Measurements from ENCODE around the gene SCUBE1.

Gene SCUBE1

DNA sequence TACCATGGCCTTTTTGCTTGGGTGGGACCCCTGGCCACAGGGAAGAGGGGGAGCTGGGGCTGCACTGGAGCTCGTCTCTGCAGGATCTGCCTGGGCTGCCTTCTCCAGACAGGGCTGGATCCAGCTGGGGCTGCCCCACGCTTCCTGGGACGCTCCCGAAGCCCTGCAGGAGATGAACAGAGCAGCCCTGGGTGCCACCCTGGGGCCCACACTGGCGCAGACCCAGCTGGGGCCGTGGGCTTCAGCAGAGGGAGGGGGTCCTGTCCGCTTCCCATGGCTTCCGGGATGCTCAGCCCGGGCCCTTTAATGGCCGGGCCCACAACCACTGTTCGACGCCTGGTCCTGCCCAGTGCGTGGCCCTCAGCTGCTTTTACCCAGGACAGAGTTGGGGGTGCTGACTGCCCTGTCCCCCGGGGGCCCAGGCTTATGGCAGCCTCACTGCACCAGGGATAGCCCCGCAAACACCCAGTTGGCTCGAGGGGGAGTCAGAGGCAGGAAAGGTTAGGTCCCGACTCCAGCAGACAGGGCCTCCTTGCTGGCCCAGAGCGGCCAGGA lies 179.9 kb downstream of the SCUBE1 start:
- no peak for DNase-seq (ENCODE audit: low spot score)
- TF ChIP-seq, protein P1, sequence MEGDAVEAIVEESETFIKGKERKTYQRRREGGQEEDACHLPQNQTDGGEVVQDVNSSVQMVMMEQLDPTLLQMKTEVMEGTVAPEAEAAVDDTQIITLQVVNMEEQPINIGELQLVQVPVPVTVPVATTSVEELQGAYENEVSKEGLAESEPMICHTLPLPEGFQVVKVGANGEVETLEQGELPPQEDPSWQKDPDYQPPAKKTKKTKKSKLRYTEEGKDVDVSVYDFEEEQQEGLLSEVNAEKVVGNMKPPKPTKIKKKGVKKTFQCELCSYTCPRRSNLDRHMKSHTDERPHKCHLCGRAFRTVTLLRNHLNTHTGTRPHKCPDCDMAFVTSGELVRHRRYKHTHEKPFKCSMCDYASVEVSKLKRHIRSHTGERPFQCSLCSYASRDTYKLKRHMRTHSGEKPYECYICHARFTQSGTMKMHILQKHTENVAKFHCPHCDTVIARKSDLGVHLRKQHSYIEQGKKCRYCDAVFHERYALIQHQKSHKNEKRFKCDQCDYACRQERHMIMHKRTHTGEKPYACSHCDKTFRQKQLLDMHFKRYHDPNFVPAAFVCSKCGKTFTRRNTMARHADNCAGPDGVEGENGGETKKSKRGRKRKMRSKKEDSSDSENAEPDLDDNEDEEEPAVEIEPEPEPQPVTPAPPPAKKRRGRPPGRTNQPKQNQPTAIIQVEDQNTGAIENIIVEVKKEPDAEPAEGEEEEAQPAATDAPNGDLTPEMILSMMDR (IDR thresholded peaks at IDR 0.05), result no peak
- H3K27ac ChIP-seq, result peak overlapping the region in 1 of 2 donors; percentile 30
- H3K4me3 ChIP-seq, result no peak overlapping the region

DNA sequence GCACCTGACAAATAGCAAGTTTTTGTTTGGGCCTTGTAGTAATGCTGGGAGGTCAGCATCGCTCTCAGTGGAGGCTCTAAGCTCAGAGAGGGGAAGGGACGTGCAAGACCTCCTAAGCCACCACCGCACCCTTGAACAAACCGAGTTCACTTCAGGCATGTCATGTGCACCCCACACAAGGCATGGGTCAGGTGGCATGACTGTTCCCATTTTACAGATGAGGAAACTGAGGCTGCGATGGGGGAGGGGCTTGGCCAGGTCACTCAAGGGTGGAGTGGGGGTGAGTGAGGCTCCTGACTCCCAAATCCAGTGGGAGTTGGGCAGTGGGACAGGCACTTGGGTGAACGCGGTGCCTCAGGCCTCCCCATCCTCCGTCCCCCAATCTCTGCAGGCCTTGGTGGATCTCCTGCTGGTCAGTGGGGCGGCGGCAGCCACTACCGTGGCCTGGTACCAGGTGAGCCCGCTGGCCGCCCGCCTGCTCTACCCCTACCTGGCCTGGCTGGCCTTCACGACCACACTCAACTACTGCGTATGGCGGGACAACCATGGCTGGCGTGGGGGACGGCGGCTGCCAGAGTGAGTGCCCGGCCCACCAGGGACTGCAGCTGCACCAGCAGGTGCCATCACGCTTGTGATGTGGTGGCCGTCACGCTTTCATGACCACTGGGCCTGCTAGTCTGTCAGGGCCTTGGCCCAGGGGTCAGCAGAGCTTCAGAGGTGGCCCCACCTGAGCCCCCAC lies 180.6 kb downstream of the SCUBE1 start:
- TF ChIP-seq, protein P1 (IDR thresholded peaks at IDR 0.05), result no peak
- H3K4me3 ChIP-seq, result no peak overlapping the region
- DNase-seq (ENCODE audit: low spot score), result no peak
- H3K27ac ChIP-seq, result no peak overlapping the region

DNA sequence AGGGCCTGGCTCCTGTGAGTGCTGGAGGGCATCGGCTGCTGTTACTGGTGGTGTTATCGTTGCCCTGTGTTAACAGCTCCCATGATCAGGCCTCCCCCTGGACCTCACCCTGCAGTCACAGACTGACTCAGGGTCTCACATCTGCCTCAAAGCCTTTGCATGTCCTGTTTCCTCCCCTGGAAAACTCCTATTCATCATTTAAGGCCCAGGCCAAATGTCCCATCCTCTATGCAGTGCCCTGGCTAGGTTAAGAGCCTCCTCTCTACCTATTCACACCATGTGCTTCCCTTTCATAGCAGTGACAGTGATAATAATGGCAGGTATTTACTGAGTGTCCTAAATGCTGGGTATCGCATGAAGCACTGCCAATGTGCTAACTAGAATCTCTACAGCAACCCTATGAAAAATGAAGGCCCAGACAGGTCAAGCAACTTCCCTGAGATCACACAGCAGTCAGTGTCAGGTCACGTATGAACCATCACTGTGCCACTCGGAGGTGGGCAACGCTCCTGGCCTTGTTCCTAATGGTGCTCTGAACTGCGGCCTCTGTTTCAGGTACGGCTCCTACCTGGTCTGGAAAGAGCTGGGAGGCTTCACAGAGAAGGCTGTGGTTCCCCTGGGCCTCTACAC lies 182.6 kb downstream of the SCUBE1 start:
- no peak for DNase-seq (ENCODE audit: low spot score)
- no peak overlapping the region for H3K4me3 ChIP-seq
- H3K27ac ChIP-seq, result no peak overlapping the region
- TF ChIP-seq, protein P1 (IDR thresholded peaks at IDR 0.05), result no peak

DNA sequence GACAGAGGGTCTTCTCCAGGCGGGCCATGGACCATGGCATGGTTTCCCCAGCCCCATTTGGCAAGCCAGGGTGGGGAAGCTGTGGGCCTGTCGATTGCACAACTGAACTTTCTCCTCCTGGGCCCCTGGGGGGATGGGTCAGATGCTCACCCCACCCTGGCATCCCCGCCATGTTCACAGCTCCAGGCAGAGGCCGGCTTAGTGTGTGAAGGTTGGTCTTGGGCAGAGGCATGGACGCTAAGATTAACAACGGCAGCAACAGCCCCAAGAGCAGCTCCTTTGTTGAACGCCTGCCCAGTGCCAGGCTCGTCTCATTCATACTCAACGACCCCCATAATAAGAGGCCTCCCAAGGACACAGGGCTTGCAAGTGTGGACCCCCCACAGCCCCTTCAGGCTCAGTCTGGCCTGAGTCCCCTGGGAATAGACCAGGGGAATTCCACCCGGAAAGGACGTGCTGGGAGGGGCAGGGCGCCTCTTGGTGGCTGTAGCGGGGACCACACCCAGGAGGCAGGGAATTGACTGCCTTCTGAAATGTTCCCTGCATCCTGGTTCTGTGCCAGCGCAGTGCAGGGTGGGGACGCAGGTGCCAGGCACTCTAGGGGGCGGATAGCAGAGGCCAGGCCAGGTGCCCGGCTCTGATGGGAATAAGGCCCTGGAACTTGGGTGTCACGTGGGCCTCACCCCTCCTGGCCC lies 183.5 kb downstream of the SCUBE1 start:
- Histone ChIP-seq H3K4me3 (no peak overlapping the region), H3K27ac (peak overlapping the region in 1 of 2 donors; percentile 10)
- no peak for DNase-seq (ENCODE audit: low spot score)
- TF ChIP-seq, protein P1 (IDR thresholded peaks at IDR 0.05), result no peak

DNA sequence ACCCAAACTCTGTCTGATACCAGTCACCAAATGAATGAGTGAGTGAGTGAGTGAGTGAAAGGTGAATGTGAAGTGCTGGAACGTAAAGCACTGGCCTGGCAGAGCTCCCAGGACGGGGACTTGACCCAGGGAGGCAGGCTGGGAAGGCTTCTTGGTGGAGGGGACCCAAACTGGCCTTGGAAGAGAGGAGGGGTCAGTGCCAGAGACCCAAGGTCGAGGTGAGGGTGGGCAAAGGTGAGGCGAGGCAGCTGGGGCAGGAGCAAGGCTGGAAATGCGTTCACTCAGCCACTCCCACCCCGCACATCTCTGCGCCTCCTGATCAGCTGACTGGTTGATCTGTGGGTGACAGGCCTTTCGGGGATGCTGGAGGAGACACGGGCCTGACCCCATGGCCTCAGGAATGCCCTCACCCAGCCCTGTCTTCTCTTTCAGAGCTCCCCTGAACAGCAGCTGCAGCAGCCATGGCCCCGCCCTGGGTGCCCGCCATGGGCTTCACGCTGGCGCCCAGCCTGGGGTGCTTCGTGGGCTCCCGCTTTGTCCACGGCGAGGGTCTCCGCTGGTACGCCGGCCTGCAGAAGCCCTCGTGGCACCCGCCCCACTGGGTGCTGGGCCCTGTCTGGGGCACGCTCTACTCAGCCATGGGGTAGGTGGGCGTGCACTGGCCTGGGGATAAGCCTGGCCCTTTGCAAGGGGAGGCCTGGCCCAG lies 184.2 kb downstream of the SCUBE1 start:
- no peak overlapping the region for H3K4me3 ChIP-seq
- TF ChIP-seq, protein P1 (IDR thresholded peaks at IDR 0.05), result no peak
- no peak for DNase-seq (ENCODE audit: low spot score)
- no peak overlapping the region for H3K27ac ChIP-seq

DNA sequence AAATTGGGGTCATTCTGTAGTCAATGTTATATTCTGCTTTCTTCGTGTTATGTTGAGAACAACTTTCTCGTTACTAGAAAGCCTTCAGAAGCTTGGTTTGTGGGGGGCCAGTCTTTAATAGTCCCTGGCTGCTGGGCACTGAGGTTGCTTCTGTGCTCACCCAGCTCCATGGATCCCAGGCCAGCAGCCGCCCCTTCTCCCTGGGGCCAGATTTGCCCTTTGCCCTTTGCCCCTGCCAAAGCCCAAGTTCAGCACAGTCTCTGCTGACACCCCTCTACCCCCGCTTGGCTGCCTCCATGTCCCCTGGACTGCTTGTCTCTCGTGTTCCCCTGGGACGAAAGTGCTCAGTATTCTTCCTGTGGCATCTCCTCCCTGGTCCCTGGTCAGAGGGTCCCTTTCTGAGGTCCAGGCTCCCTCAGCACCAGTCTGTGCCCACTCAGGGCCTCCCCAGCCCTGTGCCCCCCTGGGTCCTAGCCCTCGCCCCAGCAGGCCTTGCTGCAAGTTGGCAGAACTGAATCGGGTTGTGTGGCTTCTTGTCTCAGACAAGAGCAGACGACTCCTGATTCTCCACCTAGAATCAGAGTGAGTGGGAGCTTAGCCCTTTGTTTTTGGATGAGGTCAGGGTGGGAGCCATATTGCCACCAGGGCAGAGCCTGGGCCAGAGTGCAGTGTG lies 185.2 kb downstream of the SCUBE1 start:
- H3K4me3 ChIP-seq, result no peak overlapping the region
- TF ChIP-seq, protein P1 (IDR thresholded peaks at IDR 0.05), result no peak
- DNase-seq (ENCODE audit: low spot score), result no peak
- H3K27ac ChIP-seq, result no peak overlapping the region

All from coronary artery (tissue), 2 donors.